Heart left ventricle (tissue), 13 donors: Measurements from ENCODE around the gene PALLD.

Source experiments
- CTCF ChIP-seq, 12 donors: fragments of 200-600 bp; sonication (generic) in 4 of 12; IDR thresholded peaks; one replicate each; pipeline versions ENCODE4 v1.5.0 to v1.8.0; 2018 to 2022; ENCODE audit warnings: antibody characterized with exemption in 12 of 12, mild to moderate bottlenecking in 5 of 12
- POLR2A ChIP-seq, 2 donors: fragments of 450-650 bp; IDR thresholded peaks; one replicate each; pipeline ENCODE4 v1.6.1; 2017; ENCODE audit warnings: antibody characterized with exemption in 2 of 2, mild to moderate bottlenecking in 2 of 2, moderate library complexity in 2 of 2
- donor health status: ischemic (EF 13 %, LVEDD 7.1; RV severe dilation, severe dysfunction).
- donor health status: DM: no; HTN: yes; CAD: no.
- donor health status: DM: no; HTN: no; CAD: no.
- donor health status: ischemic (EF 25% LVEDD 6.9; RV normal size, moderate dysfunction).
- donor health status: ischemic (EF 25% LVEDD 5.7; RV mildly dilated, moderate dysfunction).
- donor health status: ischemic (EF 35%, LVEDD 5.7; RV mildly dilated, moderate dysfunction).
- donor health status: nonischemic (EF 11% LVEDD 7.7; RV severe dilation, severe dysfunction).
- donor health status: DM: yes; HTN: yes; CAD: no.
- donor health status: PGD.
- donor health status: ischemic (EF 29% LVEDD 5.4; RV normal size, mild dysfunction).
- donor health status: nonischemic (EF 23%, LVEDD 6.1; RV moderate dilation, normal function).

- no peak for TF ChIP-seq CTCF (IDR thresholded peaks at IDR 0.05)
- TF ChIP-seq POLR2A (IDR thresholded peaks at IDR 0.05), result no peak
These were observed 254.7 kb downstream of the PALLD start for GRCh38 chr4:168751263-168752225.
